Amygdala (tissue), 56 donors: ENCODE measurements around the gene SERPING1.
"Not testable (repeated sequence)": the region's sequence is repeated elsewhere in the genome, so short reads cannot be mapped to it uniquely, and the experiment has no call there.

ENCODE experiments used
- DNase-seq, 56 donors: peaks; one replicate each; lab custom pipeline; 2025; lab: John Stamatoyannopoulos, UW

Gene SERPING1

GRCh38 chr11:57649826-57650738 is 52.6 kb downstream of the SERPING1 start, which contains the start of gene YPEL4:
TSS of gene YPEL4 (minus strand) at chr11:57649912. CDS start at chr11:57647107, 2,805 bp downstream.
- DNase-seq: peak in 53 of 56 donors; percentile 35 to 93 (median 77)

- DNase-seq: no peak
Measured at GRCh38 chr11:57650739-57651090, 53.2 kb downstream of the SERPING1 start.

- no peak for DNase-seq
Measured at GRCh38 chr11:57651408-57651807, 53.9 kb downstream of the SERPING1 start.

- not testable (repeated sequence) for DNase-seq
Measured at GRCh38 chr11:57652230-57652629, 54.7 kb downstream of the SERPING1 start.

- no peak for DNase-seq
Measured at GRCh38 chr11:57652662-57653061, 55.2 kb downstream of the SERPING1 start.

GRCh38 chr11:57653163-57653562 is 55.7 kb downstream of the SERPING1 start:
- no peak for DNase-seq

GRCh38 chr11:57656885-57657193 is 59.4 kb downstream of the SERPING1 start:
- no peak for DNase-seq

- peak; percentile 91 to 100 (median 99) for DNase-seq
Measured at GRCh38 chr11:57657194-57658022, 59.9 kb downstream of the SERPING1 start, which contains the start of gene CLP1. TSS of gene CLP1 (plus strand) at chr11:57657762. CDS start at chr11:57659477, 1,715 bp downstream.

- no peak for DNase-seq
Measured at GRCh38 chr11:57658023-57658361, 60.5 kb downstream of the SERPING1 start.

- no peak for DNase-seq
Measured at GRCh38 chr11:57659669-57660068, 62.2 kb downstream of the SERPING1 start.

GRCh38 chr11:57662893-57663292 is 65.4 kb downstream of the SERPING1 start:
- DNase-seq: no peak

- DNase-seq: no peak
Measured at GRCh38 chr11:57663975-57664374, 66.5 kb downstream of the SERPING1 start.
